Gastrocnemius medialis (tissue), 4 donors: ENCODE measurements around the gene SLAMF8.

Source experiments
- POLR2A ChIP-seq, 2 donors: fragments of 450-650 bp; IDR thresholded peaks; one replicate each; pipeline ENCODE4 v1.6.1; 2017; ENCODE audit warnings: antibody characterized with exemption in 2 of 2, mild to moderate bottlenecking in 2 of 2, moderate library complexity in 2 of 2
- TF ChIP-seq, protein P1 (sequence below), 5 experiments: fragments of 450-650 bp in 3 of 5; fragments of 200-600 bp in 2 of 5; sonication (generic) in 2 of 5; IDR thresholded peaks in 4 of 5; conservative IDR thresholded peaks in 1 of 5; 1 replicate in 4 of 5; 2 replicates in 1 of 5; pipeline ENCODE4 v1.5.1; 2016 to 2019; ENCODE audit warnings: antibody characterized with exemption in 5 of 5, mild to moderate bottlenecking in 3 of 5, moderate library complexity in 3 of 5

DNA sequence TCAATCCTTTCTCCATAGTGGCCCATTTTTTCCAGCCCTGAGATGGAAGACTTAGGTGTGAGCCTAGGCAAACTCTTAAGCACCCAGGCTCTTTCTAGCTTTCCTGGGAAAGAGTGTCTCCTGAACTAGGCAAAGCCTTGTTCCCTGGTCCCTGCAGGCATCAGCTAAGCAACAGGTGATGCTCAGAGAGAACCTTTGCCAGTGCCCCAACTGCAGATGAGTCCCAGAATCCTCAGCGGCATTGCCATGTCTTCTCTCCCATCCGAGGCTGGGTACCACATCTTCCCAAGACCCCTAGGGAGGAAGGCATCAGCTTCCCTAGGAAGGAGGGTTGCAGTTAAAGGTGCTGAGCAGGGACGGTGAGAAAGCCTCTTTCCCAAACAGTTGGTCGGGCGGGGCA is 44.0 kb downstream of the SLAMF8 start:
- TF ChIP-seq, protein P1, sequence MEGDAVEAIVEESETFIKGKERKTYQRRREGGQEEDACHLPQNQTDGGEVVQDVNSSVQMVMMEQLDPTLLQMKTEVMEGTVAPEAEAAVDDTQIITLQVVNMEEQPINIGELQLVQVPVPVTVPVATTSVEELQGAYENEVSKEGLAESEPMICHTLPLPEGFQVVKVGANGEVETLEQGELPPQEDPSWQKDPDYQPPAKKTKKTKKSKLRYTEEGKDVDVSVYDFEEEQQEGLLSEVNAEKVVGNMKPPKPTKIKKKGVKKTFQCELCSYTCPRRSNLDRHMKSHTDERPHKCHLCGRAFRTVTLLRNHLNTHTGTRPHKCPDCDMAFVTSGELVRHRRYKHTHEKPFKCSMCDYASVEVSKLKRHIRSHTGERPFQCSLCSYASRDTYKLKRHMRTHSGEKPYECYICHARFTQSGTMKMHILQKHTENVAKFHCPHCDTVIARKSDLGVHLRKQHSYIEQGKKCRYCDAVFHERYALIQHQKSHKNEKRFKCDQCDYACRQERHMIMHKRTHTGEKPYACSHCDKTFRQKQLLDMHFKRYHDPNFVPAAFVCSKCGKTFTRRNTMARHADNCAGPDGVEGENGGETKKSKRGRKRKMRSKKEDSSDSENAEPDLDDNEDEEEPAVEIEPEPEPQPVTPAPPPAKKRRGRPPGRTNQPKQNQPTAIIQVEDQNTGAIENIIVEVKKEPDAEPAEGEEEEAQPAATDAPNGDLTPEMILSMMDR (IDR thresholded peaks at IDR 0.05 in 4 of 5, conservative IDR thresholded peaks at IDR 0.05 in 1 of 5) = no peak
- TF ChIP-seq POLR2A (IDR thresholded peaks at IDR 0.05) = no peak
